ENCODE data around the gene ANK2.
A peak's percentile ranks its signal among the peaks of the same experiment; 100 is the strongest.

ANK2 gene

DNA sequence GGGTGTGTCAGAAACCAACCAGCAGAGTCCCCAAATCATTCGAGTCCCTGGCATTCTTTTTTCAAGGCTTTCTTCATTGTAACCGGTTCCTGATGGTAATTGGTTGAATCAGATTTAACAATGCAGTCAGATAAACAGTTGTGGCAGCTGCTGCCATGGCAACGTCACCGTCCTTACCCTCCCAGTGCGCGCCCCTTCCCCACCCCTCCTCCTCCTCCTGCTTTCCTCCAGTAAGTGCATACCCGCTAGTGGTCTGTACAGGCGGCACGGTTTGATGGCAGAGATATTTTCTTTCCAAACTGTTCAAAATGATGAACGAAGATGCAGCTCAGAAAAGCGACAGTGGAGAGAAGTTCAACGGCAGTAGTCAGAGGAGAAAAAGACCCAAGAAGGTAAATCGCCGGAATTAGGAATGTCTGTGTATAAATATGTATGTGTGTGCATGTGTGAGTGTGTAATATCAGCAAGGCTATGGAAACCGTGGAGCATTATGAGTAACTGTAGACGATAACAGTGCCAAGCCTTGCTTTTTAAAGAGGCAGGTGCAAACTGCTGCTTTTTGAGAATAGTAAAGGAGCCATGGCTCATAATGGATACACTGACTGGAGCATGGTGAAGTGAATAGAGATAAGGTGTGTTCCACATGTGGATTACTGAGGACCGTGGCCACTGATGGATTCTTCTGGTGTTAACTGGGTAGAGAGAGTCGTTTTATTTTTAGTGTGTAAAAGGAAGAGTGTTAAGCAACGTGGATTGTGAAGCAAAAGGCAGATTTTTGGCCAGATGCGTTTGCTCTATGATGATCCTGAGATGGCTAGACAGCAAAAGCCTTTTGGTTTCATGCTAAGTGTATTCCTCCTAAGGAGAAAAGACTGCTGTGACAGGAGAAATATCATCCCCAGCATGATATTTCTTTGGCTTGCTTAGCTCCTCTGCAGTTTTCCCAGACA lies at the start of gene ANK2:
ANK2 (plus strand) TSS at position 233 of the 950 bp plus-strand sequence; CDS start at position 309, 76 bp downstream.
- DNase-seq: peak; percentile 43

DNA sequence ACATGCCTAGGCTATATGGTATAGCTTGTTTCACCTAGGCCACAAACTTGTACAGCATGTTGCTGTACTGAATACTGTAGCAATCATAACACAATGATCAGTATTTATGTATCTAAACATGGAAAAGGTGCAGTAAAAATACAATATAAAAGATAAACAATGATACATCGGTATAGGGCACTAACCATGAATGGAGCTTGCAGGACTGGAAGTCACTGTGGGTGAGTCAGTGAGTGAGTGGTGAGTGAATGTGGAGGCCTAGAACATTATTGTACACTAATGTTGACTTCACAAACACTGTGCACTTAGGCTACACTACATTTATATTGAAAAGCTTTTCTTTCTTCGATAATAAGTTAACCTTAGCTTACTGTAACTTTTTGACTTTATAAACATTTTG lies 45.6 kb upstream of the ANK2 start:
- no peak for DNase-seq

DNA sequence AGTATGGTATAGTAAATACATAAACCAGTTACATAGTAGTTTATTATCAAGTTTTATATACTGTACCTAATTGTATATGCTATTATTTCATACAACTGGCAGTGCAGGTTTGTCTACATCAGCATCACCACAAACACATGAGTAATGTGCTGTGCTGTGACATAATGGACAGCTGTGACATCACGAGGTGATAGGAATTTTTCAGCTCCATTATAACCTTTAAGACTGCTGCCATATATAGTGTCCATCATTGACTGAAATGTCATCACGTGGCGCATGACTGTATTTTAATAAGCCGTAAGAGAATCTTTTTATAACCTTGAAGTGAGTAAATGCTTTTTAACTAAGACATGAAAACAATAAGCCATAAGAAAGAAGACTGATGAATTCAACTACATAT lies 44.8 kb upstream of the ANK2 start:
- DNase-seq: no peak

DNA sequence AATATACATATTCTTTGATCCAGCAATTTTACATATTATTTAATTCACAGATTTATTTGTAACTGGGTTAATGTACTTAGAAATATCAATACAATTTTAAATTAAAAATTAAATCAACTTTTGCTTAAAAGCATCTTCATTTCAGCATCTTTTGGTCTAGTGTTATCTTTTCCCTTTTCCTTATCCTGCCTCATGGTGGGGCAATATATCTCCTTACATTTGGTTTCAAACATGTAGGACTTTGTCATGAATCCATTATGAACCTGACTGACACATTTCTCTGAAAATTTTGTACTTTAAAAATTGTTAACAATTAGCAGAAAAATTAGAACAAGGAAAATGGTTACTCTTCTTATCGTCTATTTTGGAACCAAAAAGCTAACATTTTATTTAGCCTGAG lies 42.8 kb upstream of the ANK2 start:
- no peak for DNase-seq

DNA sequence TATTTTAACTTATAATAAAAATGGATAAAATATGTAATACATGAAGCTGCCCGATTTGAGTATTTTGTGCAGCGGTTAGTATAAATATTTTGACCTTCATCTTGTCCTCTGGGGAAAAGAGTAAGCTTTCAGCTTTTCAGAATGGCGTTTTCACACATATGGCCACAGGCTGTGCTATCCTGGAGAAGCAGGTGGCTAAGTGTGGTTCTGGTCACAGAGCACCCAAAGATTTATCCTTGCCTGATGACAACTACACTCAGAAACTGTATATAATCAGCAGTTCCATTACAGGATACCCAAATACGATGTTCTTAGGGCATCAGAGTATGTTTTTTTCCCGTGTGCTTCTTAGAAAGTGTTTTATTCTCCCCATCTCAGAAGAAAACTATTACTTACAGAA lies 42.3 kb upstream of the ANK2 start:
- no peak for DNase-seq

DNA sequence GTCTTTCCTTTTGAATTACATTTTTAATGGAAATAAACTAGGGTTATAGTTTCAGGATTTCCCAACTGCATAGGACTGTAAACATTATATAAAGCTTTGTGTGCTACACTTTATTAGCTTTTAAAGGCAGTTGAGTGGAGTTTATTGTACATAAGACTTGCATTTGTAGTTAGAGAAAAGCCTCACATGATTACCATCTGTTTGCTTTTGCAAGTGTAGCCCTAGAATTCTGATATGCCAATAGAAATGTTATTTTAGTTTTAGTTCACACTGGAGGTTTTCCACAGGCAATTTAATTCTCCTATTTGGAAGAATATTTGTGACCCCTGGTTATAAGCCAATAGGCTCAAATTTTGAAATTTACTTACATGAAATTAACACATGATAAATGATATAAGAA lies 41.3 kb upstream of the ANK2 start:
- DNase-seq: no peak

DNA sequence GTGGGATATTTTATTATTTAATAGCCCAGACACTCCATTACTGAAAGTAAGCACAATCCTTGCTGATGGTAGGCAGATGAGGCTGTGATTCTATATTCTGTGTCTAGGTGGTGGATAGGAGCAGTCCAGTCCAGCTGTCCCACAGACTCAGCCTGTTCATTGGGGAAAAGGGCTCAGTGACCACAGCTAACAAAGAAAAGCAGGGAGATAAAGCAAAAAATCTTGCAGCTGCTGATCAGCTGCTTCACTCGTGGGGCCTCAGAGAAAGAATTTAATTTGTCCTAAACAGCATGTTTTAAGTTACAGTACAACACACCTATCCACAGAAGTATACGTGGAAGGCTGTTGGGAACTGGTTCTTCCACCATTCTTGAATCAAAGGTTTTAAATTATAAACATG lies 40.7 kb upstream of the ANK2 start:
- DNase-seq: peak; percentile 19

DNA sequence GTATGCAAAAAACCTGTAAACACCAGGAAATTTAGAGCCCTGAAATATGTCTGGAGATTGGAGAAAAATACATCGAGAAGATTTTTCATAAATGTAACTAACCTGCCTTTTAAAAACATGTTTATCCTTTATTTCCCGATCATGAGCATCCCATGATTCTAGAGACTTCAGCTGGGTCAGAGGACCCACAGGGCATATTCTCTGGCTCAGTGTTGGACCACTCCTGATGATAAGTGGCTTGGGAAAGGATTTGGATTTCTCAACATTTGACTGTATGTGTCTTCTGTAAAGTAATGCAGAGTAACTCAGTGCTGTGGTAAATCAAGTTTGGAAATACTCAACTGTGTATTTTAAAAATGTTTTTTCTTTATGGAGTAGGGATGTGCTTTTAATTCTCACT lies 40.0 kb upstream of the ANK2 start:
- no peak for DNase-seq

DNA sequence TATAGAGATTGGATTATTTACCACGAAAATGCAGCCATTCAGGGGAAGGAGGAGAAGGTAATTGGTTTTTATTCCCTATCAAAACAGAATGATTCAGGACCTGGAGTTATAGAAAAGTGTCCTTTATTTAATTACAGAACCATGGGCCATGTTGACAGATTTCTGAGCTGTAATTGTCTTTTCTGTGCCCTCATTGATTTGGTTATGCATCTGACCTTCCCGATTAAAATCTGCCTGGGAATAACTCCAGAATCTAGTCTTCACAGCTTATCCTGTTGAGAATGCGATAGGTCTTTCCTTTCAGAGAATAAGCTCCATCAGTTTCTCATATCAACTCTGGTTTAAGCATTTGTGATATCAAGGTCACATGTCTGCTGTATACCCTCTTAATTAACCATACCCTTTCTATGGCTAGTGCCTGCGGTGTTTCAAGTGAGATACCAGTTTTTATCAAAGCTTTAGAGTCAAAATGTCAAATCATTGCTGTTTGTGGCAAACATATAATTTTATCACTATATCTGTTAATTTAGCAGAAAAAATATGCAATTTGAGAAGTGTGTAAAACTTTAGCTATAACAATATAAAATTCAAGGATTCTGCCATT lies 37.2 kb upstream of the ANK2 start:
- DNase-seq: no peak

DNA sequence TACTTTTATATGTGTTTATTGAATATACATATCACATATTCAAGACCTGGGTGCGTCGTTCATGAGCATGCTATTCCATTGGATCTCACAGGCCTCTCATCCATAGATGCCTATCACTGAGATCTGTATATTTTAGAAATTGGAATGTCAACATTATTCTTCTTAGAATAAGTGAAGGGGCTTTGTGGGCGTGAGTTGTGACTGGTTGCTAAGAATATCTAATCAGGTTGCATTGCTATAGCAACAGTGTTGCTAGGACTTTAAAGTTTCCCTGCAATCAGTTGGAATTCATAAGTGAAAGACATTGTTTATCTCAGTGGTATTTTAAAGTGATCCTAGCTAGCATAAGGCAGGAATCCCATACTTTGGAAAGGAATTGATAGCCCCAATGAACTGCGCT lies 36.7 kb upstream of the ANK2 start:
- no peak for DNase-seq

DNA sequence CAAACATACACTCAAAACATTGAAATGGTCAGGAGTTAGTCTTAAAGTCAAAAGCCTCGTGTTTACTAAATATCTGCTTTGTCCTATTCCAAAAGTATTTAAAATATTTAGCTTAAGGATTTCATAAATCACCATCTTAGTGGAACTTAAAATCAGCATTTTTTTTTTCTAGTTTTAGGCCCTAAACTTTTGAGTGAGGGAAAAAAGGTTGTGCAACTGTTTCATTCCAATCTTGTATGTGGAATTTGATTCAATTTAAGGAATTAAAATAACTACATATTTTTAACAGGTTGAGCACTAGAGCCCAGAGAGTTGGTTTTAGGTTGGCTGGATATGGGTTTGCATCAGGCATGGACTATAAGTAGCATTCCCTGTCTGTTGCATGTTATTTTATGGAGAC lies 35.7 kb upstream of the ANK2 start:
- no peak for DNase-seq

DNA sequence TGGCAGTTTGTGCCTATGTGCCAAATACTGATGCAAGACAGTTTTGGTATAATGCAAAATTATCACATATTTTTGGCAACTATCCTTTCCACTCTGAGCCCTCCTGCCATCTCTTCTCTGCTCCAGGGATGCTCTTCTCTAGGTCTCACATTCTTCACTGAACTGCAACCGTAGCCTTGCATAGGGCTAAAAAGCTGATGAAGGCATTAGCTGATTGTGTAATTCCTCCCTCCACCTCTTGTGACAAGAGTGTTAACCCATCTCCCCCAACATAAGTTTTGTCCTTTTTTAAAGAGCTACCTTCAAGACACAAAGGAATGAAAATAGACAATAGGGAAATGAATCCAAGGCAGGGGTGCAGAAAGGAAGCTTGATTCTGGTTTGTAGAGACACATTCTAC lies 33.1 kb upstream of the ANK2 start:
- DNase-seq: no peak

DNA sequence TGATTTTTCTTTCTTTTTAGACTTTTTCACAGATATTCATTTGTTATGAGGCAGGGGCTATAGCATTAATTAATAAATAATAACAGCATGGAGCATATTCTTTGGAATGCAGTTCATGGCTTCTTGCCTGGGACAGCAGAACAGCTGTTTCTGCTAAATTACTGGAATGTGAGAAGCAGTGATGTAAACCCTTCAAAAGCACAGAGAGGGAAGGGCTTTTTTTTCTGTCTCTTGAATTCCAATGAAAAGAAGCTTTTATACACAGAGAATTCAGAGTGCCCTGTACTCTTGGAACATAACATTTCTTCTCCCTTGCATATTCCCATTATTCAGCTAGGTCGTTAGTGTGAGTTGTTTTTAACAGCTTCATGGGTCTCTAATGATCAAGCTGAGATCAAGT lies 28.5 kb upstream of the ANK2 start:
- DNase-seq: peak; percentile 47

DNA sequence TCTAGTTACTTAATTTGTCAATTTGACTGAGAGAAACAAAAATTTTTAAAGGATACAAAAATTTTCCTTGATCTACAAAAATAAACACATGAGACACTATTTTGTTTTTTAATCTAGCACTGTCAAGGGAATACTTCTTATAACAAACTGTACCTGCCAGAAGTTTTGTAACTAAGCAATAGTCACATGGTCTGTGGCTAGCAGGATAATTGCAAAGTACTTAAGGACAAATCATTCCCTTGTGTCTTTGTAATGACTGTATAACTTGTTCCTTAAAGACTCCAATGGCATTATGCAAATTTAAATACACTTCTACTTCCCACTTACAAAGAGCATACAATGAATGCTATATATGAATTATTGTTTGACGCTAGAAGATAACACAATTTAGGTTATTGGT lies 25.1 kb upstream of the ANK2 start:
- DNase-seq: no peak

DNA sequence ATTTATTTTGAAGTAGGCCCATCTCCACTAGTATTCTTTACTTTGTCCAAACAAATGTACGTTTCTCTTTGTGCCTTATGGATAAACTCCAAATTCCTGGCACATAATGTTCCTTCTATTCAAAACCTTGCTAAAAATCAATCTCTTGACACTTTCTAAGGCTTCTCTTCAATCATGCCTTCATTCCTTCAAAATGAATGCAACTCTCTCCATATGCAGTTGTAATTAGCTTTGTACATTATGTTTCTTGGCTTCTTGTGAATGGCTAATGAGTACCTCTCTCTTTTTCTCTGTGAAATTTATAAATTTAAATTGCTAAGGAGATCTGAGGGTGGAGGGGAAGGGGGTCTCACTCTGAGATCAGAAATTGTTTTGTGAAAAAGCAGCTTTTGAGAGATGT lies 24.0 kb upstream of the ANK2 start:
- no peak for DNase-seq

DNA sequence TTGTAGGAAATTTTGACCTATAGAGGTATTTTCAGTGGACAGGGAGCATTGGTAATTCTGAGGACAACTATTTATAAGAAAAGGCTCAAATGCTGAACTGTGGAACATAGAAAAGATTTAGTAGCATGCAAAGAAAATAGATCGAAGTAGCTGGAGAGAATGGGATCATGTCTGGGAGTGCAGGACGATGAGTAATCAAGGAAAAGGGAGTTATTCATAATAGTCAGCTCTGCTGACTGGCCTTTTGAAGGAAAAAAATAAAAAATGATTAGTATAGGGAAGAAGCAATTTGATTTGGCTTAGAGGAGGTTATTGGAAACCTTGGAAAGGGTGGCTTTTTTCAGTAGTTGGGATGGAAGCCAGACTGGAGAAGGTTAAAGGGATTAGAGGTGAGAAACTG lies 22.9 kb upstream of the ANK2 start:
- no peak for DNase-seq

DNA sequence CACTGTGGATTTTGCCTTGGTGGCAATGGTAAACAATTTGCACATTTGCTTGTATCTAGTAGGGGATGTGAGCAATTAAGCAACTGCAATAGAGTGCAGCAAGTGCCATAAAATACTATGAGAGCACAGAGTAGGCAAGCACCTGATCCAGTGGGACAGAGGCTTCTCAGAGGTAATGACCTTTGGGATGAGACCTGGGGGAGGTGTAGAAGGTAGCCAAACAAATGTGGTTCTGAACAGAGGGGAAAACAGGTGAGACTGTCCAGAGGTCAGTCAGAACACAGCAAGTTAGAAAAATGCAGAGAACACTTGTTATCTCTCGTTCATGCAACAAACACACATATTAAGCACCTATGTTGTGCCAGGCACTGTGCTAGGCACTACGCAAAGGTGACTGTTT lies 21.4 kb upstream of the ANK2 start:
- no peak for DNase-seq

DNA sequence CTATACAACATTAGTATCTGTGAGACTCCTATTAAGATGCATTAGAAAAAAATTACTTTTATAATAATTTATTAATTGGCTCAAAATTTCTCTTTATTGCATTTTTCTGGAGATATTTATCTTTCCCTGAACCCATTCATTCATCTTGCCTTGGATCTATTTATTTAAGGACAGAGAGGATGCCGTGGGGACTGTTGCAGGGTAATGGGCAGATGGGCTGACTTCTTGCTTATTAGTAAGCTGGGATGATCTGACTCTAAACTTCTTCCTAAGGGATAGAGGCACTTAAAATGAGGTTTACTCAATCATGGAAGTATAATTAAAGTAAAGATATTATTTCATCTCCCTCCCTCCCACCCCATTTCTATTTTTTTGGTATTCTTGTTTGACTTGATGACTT lies 18.2 kb upstream of the ANK2 start:
- no peak for DNase-seq

DNA sequence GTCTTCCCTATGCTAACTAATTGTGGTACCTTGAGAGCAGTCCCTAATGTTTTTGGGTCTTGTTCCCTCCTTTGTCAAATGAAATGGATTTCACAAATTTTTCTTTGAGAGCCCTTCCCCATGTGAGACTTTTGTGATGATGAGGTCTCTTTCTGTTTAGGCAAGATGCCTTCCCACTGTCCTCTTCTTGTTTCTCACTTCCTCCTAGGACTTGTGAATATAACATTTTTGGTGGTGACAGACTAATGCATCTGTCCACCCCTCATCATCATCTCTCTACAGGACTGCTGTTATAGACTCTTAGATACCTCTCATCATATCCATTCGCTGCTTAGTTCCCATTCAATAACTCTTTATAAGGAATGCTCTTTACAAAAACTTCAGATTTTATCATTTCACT lies 8.7 kb upstream of the ANK2 start:
- no peak for DNase-seq

DNA sequence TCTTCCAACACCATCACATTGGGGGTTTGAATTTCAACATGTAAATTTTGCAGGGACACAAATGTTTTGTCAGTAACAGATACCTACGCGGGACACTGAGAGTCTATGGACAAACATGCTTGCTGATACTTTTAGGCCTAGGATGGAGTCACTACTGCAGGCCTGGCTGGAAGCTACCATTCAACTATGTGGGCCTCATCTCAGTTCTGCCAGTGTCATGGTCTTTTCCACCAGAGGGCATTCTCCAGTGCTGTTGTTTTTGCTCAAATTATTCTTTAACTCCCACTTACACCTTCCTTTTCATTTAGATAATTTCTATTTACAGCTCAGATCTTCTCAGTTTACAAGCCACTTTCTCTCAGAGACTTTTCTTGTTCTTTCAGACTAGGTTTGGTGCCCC lies 7.0 kb upstream of the ANK2 start:
- no peak for DNase-seq

DNA sequence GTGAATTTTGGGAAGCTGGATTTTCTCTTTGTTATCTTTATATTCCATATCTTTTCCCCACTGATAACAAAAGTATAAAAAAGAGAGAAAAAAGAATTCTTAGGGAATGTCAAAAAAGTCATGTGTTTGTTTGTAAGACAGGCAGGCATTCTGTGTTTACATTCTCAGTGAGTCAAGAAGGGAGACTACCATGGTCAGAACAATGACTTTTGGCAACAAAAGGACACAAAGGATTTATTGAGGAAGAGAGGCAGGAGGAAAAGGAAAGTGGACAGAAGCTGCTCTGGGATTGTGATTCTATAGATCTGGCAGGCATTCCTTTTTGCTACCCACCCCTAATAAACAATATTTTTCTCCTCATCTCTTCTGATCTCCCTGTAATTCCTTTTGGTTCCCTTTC lies 5.9 kb upstream of the ANK2 start:
- DNase-seq: no peak

DNA sequence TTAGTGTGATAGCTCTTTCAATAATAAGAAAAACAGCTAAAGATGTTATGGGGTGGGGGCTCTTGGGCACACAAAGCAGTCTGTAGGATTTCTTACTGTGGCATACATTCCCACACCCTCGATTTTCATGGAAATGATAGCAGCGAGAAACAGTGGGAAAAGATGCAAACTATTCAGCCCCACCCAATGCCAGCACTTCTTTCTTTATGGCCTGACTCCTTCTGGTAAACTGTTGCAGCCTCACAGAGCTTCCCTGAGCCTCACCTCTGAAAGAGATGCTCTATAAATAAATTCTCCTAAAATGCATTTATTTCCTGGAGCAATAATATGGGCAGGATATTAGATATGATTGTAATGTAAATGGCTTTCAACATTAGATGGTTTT lies 910 bp downstream of the ANK2 start:
- no peak for DNase-seq

DNA sequence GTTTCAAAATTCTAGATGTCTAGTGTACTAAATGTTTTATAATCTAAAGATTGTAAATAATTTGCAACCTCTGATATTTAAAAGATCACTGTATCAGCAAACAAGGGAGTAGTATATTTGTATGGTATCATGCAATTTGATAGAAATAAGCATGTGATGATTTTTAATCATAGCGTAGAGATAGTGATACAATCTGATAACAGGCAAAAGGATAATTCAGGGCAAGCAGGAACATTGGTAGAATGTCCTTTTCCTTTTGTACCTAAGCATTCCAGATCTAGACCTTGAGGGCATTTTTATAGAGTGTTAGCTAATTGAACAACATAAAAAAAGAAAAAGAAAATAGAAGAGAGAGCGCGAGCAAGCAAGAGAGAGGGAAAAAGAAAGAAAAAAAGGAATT lies 1.4 kb downstream of the ANK2 start:
- no peak for DNase-seq

DNA sequence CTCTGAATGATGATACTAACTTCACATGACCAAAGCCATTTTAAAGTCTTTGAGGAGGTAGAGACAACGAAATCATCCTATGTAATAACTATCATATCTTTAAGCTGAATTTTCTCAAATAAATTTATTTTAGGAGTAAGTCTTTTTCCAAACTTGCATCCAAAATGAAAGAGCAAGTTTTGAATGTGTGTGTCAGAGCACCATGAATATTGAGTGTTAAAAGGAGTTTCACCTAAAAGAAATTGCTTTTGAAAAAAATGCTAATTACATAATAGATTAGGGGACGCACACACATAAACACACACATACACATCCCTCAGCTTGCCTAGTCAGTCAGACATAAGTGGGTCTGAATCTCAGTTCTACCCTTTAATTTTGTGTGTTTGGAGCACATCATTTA lies 1.9 kb downstream of the ANK2 start:
- no peak for DNase-seq

All from femur (tissue), 1 donor.